Measurements from ENCODE around the gene TMEM88.
"Not testable (repeated sequence)": the region's sequence is repeated elsewhere in the genome, so short reads cannot be mapped to it uniquely, and the experiment has no call there.

The TMEM88 gene, protein sequence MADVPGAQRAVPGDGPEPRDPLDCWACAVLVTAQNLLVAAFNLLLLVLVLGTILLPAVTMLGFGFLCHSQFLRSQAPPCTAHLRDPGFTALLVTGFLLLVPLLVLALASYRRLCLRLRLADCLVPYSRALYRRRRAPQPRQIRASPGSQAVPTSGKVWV

DNA sequence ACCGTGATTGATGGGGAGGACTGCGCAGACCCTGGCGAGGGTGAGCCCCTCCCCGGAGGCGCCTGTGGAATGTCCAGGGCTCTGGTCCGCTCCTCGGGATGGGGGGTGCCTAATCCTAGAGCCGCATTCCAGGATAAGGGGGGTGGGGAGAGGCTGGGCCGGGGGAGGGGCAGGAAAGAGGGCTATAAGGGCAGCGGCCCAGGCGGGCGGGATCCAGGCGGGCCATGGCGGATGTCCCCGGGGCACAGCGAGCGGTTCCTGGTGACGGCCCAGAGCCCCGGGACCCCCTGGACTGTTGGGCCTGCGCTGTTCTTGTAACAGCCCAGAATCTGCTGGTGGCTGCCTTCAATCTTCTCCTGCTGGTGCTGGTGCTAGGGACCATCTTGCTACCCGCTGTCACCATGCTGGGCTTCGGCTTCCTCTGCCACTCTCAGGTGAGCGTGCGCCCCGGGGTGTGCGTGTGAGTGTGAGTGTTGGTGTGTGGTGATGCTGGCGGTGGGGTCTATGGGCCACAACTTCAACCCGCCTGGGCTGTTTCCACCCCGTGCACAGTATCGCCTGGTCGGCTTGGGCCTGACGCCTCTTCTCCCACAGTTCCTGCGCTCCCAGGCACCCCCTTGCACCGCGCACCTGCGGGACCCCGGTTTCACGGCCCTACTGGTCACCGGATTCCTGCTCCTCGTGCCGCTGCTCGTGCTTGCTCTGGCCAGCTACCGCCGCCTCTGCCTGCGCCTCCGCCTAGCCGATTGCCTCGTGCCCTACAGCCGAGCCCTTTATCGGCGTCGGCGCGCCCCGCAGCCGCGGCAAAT lies at the start of gene TMEM88:
TSS of gene TMEM88 (plus strand) at position 216 of the 809 bp plus-strand sequence. CDS start at position 225, 9 bp downstream.
- no peak for DNase-seq (ENCODE audit: low read depth in 1 of 2, low spot score in 1 of 2)
- in situ Hi-C loops (cut with HindIII; ENCODE audit: low pct_unique_long_range_greater_than_20kb, low sequenced_read_pairs) = no loop called here
- TF ChIP-seq JUND (IDR thresholded peaks at IDR 0.05; ENCODE audit: low read depth) = no peak

DNA sequence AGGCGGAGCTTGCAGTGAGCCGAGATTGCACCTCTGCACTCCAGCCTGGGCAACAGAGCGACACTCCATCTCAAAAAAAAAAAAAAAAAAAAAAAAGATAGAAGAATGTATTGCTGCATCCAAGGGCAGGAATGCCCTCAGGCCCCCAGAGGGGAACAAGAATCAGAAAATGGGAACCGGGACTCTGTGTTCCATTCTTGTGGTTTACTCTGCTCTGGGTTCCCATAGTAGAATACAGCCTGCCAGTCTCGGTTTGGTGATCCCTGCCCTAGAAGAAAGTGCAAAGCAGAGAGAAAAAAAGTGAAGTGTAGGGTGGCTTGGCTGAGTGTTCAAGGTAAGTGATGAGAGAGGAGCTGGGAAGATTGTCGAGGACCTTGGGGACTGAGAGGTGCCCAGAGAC lies 48.3 kb upstream of the TMEM88 start:
- DNase-seq (ENCODE audit: low read depth in 1 of 2, low spot score in 1 of 2) = no peak
- in situ Hi-C loops (cut with HindIII; ENCODE audit: low pct_unique_long_range_greater_than_20kb, low sequenced_read_pairs) = no loop called here
- no peak for TF ChIP-seq JUND (IDR thresholded peaks at IDR 0.05; ENCODE audit: low read depth)

DNA sequence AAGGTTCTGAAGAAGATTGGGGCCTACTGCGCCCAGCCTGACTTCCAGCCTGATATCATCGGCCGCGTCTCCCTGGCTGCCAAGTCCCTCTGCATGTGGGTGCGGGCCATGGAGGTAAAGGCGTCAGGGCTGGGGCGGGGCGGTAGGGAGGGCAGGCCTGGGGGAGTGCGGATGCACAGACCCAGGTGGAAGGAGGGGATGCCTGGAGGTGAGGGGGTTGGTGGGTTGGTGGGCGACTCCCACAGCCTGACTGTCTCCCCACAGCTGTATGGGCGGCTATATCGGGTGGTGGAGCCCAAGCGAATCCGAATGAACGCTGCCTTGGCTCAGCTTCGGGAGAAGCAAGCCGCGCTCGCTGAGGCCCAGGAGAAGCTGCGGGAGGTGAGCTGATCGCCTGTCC lies 47.7 kb upstream of the TMEM88 start:
- no peak for TF ChIP-seq JUND (IDR thresholded peaks at IDR 0.05; ENCODE audit: low read depth)
- in situ Hi-C loops (cut with HindIII; ENCODE audit: low pct_unique_long_range_greater_than_20kb, low sequenced_read_pairs) = no loop called here
- no peak for DNase-seq (ENCODE audit: low read depth in 1 of 2, low spot score in 1 of 2)

DNA sequence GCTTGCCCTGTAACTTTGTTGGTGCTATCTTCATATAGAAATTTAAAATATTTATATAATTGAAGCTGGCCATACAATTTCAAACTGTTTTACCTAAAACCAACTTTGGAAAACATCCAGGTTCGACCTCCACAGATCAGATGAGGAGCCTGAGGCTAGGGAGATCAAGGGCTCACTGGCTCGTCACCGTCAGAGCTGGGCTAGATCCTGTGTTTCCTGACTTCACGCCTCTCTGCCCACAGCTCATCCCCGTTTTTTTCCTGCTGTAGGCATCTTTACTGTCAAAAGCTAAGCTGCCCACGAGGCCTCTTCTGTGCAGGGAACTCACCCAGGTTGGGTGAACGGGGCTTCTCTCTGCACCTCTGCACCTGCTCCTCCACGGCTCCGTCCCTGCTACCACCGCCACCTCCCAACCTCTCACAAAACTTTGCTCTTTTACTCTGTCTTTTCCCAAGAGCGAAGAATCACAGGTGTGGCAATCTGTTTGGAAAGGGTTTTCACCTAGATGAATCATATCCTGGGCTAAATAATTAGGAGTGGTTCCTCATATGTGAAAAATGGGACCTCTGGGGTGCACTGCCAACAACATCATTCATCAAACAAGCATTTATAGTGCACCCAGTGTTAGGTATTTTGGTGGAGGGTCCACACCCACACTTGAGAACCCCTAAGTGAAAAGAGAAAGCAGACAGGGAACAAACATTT lies 45.6 kb upstream of the TMEM88 start:
- in situ Hi-C loops (cut with HindIII; ENCODE audit: low pct_unique_long_range_greater_than_20kb, low sequenced_read_pairs) = no loop called here
- no peak for TF ChIP-seq JUND (IDR thresholded peaks at IDR 0.05; ENCODE audit: low read depth)
- DNase-seq (ENCODE audit: low read depth in 1 of 2, low spot score in 1 of 2) = no peak

DNA sequence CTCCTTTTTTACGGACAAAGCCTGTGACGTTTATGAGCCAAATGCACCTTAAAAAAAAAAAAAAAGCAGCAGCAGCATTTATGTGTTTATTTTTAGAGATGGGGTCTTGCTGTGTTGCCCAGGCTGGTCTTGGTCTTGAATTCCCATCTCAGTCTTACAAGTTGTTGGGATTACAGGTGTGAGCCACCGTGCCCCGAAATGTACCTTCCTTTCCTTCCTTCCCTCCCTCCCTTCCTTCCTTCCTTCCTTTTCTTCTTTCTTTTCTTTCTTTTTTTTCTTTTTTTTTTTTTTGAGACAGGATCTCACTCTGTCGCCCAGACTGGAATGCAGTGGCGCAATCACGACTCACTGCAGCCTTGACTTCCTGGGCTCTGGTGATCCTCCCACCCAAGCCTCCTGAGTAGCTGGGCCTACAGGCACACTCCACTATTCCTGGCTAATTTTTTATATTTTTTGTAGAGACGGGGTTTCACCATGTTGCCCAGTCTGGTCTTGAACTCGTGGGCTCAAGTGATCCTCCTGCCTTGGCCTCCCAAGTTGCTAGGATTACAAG lies 45.0 kb upstream of the TMEM88 start:
- in situ Hi-C loops (cut with HindIII; ENCODE audit: low pct_unique_long_range_greater_than_20kb, low sequenced_read_pairs) = not testable (repeated sequence)

DNA sequence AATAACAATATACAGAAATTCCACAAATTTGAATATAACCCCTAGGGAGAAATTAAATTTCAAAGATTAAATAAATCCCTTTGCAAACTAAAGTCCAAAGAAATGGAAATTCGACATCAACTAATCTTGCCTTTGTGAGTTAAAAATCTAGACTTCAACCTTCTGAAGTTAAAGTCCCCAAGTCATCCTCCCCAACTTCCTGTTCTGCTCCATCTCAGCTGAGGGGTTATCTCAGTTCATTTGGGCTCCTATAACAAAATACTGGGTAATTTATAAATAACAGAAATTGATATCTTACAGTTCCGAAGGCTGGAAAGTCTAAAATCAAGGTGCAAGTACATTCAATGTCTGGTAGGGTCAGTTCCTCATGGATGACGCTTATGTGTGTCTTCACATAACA lies 43.6 kb upstream of the TMEM88 start:
- no peak for DNase-seq (ENCODE audit: low read depth in 1 of 2, low spot score in 1 of 2)
- in situ Hi-C loops (cut with HindIII; ENCODE audit: low pct_unique_long_range_greater_than_20kb, low sequenced_read_pairs) = no loop called here
- TF ChIP-seq JUND (IDR thresholded peaks at IDR 0.05; ENCODE audit: low read depth) = no peak

More for the DNA sequence above, 45.0 kb upstream of the TMEM88 start:
- not testable (repeated sequence) for DNase-seq (ENCODE audit: low read depth in 1 of 2, low spot score in 1 of 2)

DNA sequence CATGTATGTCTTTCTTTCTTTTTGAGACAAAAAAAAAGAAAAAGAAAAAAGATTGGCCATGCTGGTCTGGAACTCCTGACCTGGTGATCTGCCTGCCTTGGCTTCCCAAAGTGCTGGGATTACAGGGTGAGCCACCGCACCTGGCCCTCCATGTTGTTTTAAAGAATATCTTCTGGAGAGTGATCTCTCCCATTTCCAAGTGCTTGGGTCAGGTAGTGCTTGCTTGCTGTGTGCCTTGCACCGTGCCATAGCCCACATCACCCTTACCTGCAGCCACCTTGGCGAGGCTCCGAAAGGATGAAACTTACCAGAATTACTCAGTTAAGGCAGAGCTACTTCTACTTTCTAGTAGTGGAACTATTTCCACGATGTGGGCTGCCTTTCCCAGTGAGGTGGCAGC lies 39.9 kb upstream of the TMEM88 start:
- no peak for DNase-seq (ENCODE audit: low read depth in 1 of 2, low spot score in 1 of 2)
- in situ Hi-C loops (cut with HindIII; ENCODE audit: low pct_unique_long_range_greater_than_20kb, low sequenced_read_pairs) = no loop called here
- TF ChIP-seq JUND (IDR thresholded peaks at IDR 0.05; ENCODE audit: low read depth) = no peak

DNA sequence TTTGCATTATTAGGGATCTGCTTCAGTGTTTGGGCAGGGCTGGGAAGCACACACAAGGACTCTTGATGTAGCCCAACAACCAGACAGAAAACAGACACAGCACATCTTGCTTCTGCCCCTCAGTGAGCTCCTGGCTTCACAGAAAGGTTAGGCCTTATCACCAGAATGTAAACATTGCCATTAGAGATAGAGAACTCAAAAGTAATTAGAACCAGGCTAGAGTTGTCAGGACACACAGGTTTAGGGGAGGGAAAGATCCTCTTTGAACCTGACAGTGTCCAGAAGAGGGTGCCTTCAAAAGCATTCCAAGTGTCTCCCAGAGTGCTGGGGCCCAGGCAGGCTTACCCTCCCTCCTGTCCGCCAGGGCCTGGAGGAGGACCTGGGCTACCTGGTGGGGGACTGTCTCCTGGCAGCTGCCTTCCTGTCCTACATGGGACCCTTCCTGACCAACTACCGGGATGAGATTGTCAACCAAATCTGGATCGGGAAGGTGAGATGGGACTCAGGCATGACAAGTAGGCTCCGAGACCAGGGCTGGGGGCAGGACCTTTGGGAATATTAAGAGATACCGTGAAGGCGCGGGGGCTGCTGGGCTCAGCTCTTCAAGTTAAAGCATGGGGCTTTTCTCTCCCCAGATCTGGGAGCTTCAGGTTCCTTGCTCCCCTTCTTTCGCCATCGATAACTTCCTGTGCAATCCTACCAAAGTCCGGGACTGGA lies 37.8 kb upstream of the TMEM88 start:
- in situ Hi-C loops (cut with HindIII; ENCODE audit: low pct_unique_long_range_greater_than_20kb, low sequenced_read_pairs) = no loop called here

DNA sequence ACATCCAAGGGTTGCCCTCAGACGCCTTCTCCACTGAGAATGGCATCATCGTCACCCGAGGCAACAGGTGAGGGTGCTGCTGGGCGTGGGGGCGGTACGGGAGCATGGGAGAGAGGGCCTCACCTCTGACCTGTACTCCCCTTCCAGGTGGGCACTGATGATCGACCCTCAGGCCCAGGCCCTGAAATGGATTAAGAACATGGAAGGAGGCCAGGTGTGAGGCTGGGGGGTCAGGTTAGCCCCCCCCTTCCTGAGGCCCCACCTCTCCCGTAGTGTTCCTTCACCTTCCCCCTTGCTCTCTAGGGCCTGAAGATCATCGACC lies 37.3 kb upstream of the TMEM88 start:
- in situ Hi-C loops (cut with HindIII; ENCODE audit: low pct_unique_long_range_greater_than_20kb, low sequenced_read_pairs) = no loop called here
- no peak for DNase-seq (ENCODE audit: low read depth in 1 of 2, low spot score in 1 of 2)
- TF ChIP-seq JUND (IDR thresholded peaks at IDR 0.05; ENCODE audit: low read depth) = no peak

More for the DNA sequence above, 37.8 kb upstream of the TMEM88 start:
- DNase-seq (ENCODE audit: low read depth in 1 of 2, low spot score in 1 of 2) = no peak
- TF ChIP-seq JUND (IDR thresholded peaks at IDR 0.05; ENCODE audit: low read depth) = no peak

DNA sequence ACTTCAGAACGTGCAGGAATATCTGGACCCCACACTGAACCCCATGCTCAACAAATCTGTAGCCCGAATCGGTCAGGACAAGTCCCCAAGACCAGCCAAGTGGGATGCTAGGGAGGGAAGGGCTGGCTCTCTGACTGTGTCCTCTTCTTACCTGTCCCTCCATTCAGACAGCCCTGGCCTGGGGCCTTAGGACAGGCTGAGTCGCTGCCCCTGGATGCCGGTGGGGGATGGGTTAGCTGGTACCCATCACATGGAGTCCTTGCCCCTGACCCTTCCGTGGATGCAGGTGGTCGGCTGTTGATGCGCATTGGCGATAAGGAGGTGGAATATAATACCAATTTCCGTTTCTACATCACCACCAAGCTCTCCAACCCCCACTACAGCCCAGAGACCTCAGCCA lies 36.8 kb upstream of the TMEM88 start:
- in situ Hi-C loops (cut with HindIII; ENCODE audit: low pct_unique_long_range_greater_than_20kb, low sequenced_read_pairs) = no loop called here
- TF ChIP-seq JUND (IDR thresholded peaks at IDR 0.05; ENCODE audit: low read depth) = no peak
- no peak for DNase-seq (ENCODE audit: low read depth in 1 of 2, low spot score in 1 of 2)

DNA sequence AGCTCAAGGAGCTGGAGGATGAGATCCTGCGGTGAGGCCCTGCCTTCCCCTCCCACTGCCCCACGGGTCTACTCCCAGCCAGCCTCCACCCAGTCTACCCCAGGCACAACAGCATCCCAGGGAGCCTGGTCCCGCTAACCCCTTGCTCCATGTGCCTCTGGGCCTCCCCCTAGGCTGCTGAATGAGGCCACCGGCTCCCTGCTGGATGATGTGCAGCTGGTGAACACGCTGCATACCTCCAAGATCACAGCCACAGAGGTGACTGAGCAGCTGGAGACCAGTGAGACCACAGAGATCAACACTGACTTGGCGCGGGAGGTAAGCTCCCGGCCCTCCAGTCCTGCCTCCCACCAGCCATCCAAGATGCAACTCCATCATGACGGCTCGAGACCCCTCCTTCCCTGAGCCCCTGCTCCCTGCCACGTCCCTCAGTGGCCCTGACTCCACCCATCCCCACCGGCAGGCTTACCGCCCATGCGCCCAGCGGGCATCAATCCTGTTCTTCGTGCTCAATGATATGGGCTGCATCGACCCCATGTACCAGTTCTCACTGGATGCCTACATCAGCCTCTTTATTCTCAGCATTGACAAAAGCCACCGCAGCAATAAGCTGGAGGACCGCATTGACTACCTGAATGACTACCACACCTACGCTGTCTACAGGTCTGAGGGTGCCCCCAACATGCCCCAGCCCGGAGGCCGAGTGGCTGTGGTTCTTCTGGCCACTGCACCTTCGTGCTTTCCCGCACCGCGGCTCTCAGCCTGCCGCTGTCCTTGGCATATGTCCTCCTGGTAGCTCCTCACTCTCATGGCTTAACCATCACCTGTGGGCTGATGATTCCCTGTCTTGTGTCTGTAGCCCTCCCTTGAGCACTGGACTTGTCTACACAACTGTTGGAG lies 35.9 kb upstream of the TMEM88 start:
- DNase-seq (ENCODE audit: low read depth in 1 of 2, low spot score in 1 of 2) = no peak
- TF ChIP-seq JUND (IDR thresholded peaks at IDR 0.05; ENCODE audit: low read depth) = no peak
- in situ Hi-C loops (cut with HindIII; ENCODE audit: low pct_unique_long_range_greater_than_20kb, low sequenced_read_pairs) = no loop called here

DNA sequence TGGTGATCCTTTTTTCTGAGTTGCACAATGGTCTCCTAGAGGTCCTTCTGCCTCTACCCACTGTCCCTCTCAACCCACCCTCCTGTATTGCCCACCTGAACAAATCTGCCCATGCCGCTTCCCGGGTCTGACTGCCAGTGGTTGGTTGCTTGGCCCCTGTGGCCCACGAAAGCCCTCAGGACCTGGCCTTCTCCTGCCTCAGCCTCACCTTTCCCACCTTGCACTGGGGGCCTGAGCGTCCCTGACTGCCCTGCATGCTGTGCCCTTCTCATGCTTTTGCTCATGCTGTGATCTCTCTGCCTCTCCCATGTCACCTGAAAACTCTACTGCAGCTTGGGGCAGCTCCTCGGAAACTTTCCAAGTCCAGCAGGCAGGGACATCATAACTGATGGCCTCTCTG lies 34.6 kb upstream of the TMEM88 start:
- no peak for TF ChIP-seq JUND (IDR thresholded peaks at IDR 0.05; ENCODE audit: low read depth)
- no peak for DNase-seq (ENCODE audit: low read depth in 1 of 2, low spot score in 1 of 2)
- in situ Hi-C loops (cut with HindIII; ENCODE audit: low pct_unique_long_range_greater_than_20kb, low sequenced_read_pairs) = no loop called here
